ENCODE results near the gene B4GALNT1.

The B4GALNT1 gene

DNA sequence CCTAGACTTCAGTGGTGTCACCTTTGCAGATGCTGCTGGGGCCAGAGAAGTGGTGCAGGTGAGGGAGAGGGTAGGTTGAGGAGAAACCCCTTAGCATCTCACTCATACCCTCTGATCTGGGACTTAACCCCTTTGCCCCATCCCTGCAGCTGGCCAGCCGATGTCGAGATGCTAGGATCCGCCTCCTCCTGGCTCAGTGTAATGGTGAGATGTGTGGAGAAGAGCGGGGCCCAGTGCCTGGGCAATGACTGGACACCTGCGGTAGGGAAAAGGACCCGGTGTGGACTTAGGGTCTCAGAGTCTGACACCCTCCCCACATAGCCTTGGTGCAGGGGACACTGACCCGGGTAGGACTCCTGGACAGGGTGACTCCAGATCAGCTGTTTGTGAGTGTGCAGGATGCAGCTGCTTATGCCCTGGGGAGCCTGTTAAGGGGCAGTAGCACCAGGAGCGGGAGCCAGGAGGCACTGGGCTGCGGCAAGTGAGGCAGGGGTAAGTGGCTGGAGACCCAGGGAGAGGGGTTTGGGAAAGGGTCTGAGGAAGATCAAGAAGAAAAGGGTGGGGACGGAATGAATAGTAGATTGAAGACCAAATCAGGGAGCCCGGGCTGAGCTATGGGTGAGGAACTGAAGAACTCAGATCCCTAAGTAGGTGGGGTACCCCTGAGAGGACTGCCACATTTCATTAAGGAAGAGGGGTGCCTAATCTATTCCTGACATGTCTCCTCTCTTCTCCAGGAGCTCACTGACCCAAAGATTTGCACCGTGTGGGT lies 7.6 kb downstream of the B4GALNT1 start:
- no peak for TF ChIP-seq CTCF (IDR thresholded peaks at IDR 0.05)
- H3K4me3 ChIP-seq = no peak overlapping the region
- H3K27ac ChIP-seq = no peak overlapping the region
- peak; percentile 55 for DNase-seq (ENCODE audit: low spot score)

GRCh38 chr12:57624441-57625220 lies 8.4 kb downstream of the B4GALNT1 start:
- Histone ChIP-seq H3K4me3 (no peak overlapping the region), H3K27ac (no peak overlapping the region)
- TF ChIP-seq CTCF (IDR thresholded peaks at IDR 0.05) = no peak
- DNase-seq (ENCODE audit: low spot score) = peak; percentile 36

DNA sequence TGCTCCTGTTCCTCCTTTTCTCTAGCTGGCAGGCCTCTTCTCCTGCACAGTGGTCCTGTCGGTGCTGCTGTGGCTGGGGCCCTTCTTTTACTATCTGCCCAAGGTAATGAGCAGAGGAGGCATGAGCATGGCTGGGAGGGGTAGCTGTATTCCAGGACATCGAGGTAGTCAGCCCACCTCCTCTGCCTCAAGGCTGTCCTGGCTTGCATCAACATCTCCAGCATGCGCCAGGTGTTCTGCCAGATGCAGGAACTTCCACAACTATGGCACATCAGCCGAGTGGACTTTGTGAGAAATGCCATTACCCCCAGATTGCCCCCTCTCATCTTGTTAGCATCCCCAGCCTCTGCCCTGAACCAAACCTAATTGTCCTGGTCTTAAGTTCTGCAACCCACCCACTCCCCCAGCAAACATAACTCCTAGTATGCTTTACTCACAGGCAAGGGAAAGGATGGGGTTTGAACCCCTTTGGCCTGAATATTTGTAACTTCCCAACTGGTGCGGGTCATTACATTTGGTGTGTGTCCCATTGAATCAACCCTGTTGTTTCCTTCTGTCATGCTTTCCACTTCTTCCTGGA lies 9.1 kb downstream of the B4GALNT1 start:
- DNase-seq (ENCODE audit: low spot score) = peak; percentile 22
- no peak for TF ChIP-seq CTCF (IDR thresholded peaks at IDR 0.05)
- Histone ChIP-seq H3K27ac (no peak overlapping the region), H3K4me3 (no peak overlapping the region)

DNA sequence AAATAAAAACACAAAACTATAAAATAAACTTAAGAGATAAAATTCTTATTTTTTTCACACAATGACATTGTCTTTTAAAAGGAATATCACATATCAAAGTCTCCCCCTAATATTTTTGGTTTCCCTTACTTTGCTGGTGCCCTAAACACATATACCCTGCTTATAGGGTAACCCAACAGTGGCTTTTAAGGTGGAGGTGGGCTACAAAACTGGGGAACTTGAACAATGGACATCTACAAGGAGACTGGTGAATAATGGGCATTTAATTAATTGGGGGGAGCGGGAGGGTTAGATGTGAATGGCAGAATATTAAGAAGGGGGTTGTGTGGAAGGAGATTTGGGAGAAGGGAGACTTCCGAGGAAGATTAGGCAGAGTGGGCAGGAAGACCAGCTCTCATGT lies 9.6 kb downstream of the B4GALNT1 start:
- H3K4me3 ChIP-seq = no peak overlapping the region
- no peak for TF ChIP-seq CTCF (IDR thresholded peaks at IDR 0.05)
- no peak overlapping the region for H3K27ac ChIP-seq
- DNase-seq (ENCODE audit: low spot score) = no peak

- Histone ChIP-seq H3K27ac (no peak overlapping the region), H3K4me3 (no peak overlapping the region)
- peak; percentile 66 for DNase-seq (ENCODE audit: low spot score)
- TF ChIP-seq CTCF (IDR thresholded peaks at IDR 0.05) = no peak
These were observed 10.4 kb downstream of the B4GALNT1 start for GRCh38 chr12:57622293-57623245.

GRCh38 chr12:57621497-57622292 lies 11.3 kb downstream of the B4GALNT1 start:
- DNase-seq (ENCODE audit: low spot score) = peak; percentile 70
- peak overlapping the region; percentile 72 for H3K4me3 ChIP-seq
- H3K27ac ChIP-seq = no peak overlapping the region
- TF ChIP-seq CTCF (IDR thresholded peaks at IDR 0.05) = peak; percentile 96

Data from coronary artery (tissue), 2 donors.